Kidney (tissue), 14 donors: ENCODE measurements around the gene PPFIA1. TPM values are rescaled to one million over a fixed set of nuclear protein-coding genes. Genes with fewer than 3 reads are reported as not detected.

Source experiments
- DNase-seq, 5 donors: peaks; one replicate each; pipeline ENCODE4 v3.0.0-alpha.2; 2013 to 2020
- FAIRE-seq: peaks from 2 replicates; lab custom pipeline; 2012; peaks lifted over from hg19 to GRCh38; lab: Jason Lieb, UNC
- H3K27ac ChIP-seq, 2 donors: one replicate each; pipeline ENCODE4 v1.7.0; 2013; ENCODE audit warnings: low read depth in 2 of 2, low read length in 2 of 2, inconsistent platforms in 1 of 2
- H3K27me3 ChIP-seq: one replicate; pipeline ENCODE4 v1.7.1; 2013; ENCODE audit warnings: low read length, inconsistent platforms; ENCODE audit not compliant: control insufficient read depth, insufficient read depth
- H3K36me3 ChIP-seq, 3 donors: one replicate each; pipeline versions ENCODE4 v1.7.0 to v1.7.1; 2013; ENCODE audit warnings: low read length in 3 of 3, control low read depth in 1 of 3, inconsistent platforms in 1 of 3; ENCODE audit not compliant: insufficient read depth in 3 of 3, control insufficient read depth in 2 of 3
- H3K4me1 ChIP-seq, 3 donors: one replicate each; pipeline versions ENCODE4 v1.7.0 to v1.7.1; 2013; ENCODE audit warnings: low read length in 3 of 3, inconsistent platforms in 1 of 3, low read depth in 1 of 3; ENCODE audit not compliant: control insufficient read depth in 2 of 3, insufficient read depth in 2 of 3
- H3K4me3 ChIP-seq, 3 donors: one replicate each; pipeline versions ENCODE4 v1.7.0 to v1.8.1; 2013; ENCODE audit warnings: low read length in 3 of 3, control low read depth in 1 of 3, inconsistent platforms in 1 of 3
- H3K9ac ChIP-seq, 3 donors: one replicate each; pipeline versions ENCODE4 v1.7.0 to v1.7.1; 2013; ENCODE audit warnings: low read length in 3 of 3, control low read depth in 1 of 3, inconsistent platforms in 1 of 3
- H3K9me3 ChIP-seq, 3 donors: one replicate each; pipeline versions ENCODE4 v1.7.0 to v1.7.1; 2013; ENCODE audit warnings: low read length in 3 of 3, control low read depth in 1 of 3, inconsistent platforms in 1 of 3; ENCODE audit not compliant: control insufficient read depth in 2 of 3, insufficient read depth in 1 of 3
- intact Hi-C: fragments of 100-400 bp; cut with DNase I; formaldehyde crosslinking; loops from one replicate; pipeline ENCODE4 v1.11.1; 2022
- polyA plus RNA-seq: library from polyadenylated mRNA; stranded (reverse); fragments of 350-450 nt; fragmentation: Illumina TruSeq; extraction: RNeasy Lipid Tissue Mini Kit (QIAGEN cat#74804); gene quantifications from one replicate; pipeline ENCODE4 v1.2.3, GENCODE V29; 2014; ENCODE audit warnings: low read depth, low replicate concordance; ENCODE audit not compliant: insufficient read depth
- total RNA-seq: library from RNA; stranded (reverse); fragmentation: NEBNext Ultra II Directional; extraction: Animal tissue kit (Norgen Biotek cat#: 25700); gene quantifications from one replicate; pipeline ENCODE4 v1.2.1, GENCODE V29; 2021
- TF ChIP-seq, protein P1 (sequence below): IDR thresholded peaks from 3 replicates; pipeline ENCODE4 v1.5.1; 2012; ENCODE audit warnings: mild to moderate bottlenecking, moderate library complexity, borderline replicate concordance; ENCODE audit not compliant: insufficient read depth; ENCODE audit errors: extremely low read depth
- donor health status: control.
- donor health status: control.
- donor health status: control.
- donor health status: control.
- donor health status: control.
- donor health status: DM: yes; HTN: yes; CAD: no.
- donor health status: Normal renal cell carcinoma (clear cell type).

Gene PPFIA1
- total and polyA plus RNA-seq, 2 donors from 2014 or later, result 19.1 to 53.0 TPM

DNA sequence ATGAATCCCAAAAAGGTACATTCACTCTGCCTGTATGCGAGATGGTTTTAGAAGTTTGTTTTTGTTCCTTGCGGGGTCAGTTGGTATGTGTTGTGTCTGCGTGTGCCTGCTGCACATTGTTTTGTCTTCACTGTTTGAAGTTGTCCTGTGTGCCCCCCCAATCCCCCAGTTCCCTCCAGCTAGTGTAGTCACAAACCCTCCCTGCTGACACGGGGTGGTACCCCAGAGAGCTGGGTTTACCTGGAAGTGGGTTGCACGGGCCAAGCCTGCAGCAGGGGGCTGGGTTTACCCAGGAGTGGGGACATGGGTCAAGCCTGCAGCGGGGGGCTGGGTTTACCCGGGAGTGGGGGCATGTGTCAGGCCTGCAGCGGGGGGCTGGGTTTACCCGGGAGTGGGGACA is 150.0 kb downstream of the PPFIA1 start:
- no peak overlapping the region for H3K4me3 ChIP-seq
- intact Hi-C loops, result no loop called here
- DNase-seq, result no peak

GRCh38 chr11:70421123-70421522 is 150.6 kb downstream of the PPFIA1 start:
- no peak overlapping the region for H3K9ac ChIP-seq
- intact Hi-C loops, result no loop called here
- no peak overlapping the region for H3K4me3 ChIP-seq
- H3K36me3 ChIP-seq, result peaks cover 0 to 63% (median 40%) of the 10 kb centered on the region in 3 donors
- no peak overlapping the region for H3K27ac ChIP-seq
- TF ChIP-seq, protein P1, sequence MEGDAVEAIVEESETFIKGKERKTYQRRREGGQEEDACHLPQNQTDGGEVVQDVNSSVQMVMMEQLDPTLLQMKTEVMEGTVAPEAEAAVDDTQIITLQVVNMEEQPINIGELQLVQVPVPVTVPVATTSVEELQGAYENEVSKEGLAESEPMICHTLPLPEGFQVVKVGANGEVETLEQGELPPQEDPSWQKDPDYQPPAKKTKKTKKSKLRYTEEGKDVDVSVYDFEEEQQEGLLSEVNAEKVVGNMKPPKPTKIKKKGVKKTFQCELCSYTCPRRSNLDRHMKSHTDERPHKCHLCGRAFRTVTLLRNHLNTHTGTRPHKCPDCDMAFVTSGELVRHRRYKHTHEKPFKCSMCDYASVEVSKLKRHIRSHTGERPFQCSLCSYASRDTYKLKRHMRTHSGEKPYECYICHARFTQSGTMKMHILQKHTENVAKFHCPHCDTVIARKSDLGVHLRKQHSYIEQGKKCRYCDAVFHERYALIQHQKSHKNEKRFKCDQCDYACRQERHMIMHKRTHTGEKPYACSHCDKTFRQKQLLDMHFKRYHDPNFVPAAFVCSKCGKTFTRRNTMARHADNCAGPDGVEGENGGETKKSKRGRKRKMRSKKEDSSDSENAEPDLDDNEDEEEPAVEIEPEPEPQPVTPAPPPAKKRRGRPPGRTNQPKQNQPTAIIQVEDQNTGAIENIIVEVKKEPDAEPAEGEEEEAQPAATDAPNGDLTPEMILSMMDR, result no peak
- no peaks in the 10 kb centered on the region for H3K9me3 ChIP-seq
- no peaks in the 10 kb centered on the region for H3K27me3 ChIP-seq
- no peak for FAIRE-seq
- no peaks in the 10 kb centered on the region for H3K4me1 ChIP-seq
- no peak for DNase-seq

More for the DNA sequence above, 150.0 kb downstream of the PPFIA1 start:
- H3K36me3 ChIP-seq, result peaks cover 0 to 65% (median 41%) of the 10 kb centered on the region in 3 donors
- TF ChIP-seq, protein P1, result no peak
- no peak for FAIRE-seq
- no peaks in the 10 kb centered on the region for H3K9me3 ChIP-seq
- no peaks in the 10 kb centered on the region for H3K27me3 ChIP-seq
- H3K9ac ChIP-seq, result no peak overlapping the region
- H3K27ac ChIP-seq, result no peak overlapping the region
- no peaks in the 10 kb centered on the region for H3K4me1 ChIP-seq

DNA sequence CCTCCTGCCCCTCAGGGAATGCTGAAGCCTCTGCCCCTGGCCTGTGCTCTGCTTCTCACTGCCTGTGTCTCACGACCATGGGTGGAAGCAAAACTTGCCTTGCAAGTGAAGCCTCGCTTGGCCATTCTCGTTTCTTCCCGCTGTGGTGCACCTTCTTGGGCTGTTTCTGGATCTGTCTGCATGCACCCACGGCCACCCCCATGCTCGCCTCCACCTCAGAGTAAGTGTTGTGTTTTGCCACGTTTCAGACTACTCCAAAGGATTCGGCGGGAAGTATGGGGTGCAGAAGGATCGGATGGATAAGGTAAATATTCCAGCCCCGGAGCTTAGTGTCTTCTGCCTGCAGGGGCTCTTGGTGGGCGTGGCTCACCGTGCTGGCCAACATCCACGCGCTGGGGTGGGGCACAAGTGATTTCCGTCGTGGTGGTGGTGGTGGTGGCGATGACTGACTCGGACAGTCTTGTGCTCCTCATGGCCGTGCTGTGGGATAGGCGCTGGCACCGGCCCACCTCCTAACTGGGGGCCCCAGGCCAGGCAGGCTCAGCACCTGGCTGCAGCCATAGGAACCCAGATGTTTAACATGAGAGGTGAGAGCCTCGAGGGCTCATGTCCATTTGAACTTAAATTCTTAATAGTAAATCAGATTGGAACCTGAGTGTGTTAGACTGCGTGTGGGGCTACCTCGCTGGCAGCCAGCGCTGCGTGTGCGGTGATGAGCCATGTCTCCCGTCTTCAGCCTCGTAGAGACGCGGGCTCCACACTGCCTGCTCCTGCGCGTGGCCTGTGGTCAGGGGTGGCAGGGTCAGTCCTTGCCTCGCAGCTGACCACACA is 152.4 kb downstream of the PPFIA1 start:
- FAIRE-seq (no peak), DNase-seq (no peak)
- Histone ChIP-seq H3K4me3 (no peak overlapping the region), H3K27me3 (no peaks in the 10 kb centered on the region), H3K9ac (no peak overlapping the region), H3K9me3 (no peaks in the 10 kb centered on the region), H3K36me3 (peaks cover 0 to 61% (median 38%) of the 10 kb centered on the region in 3 donors), H3K4me1 (no peaks in the 10 kb centered on the region), H3K27ac (no peak overlapping the region)
- TF ChIP-seq, protein P1, result no peak
- intact Hi-C loops, result no loop called here
